GM12801 (cell line): ENCODE measurements around the gene BCR.

Source experiments
- TF ChIP-seq, protein P1 (sequence below): IDR thresholded peaks from one replicate; pipeline ENCODE4 v1.5.1; 2011; ENCODE audit warnings: control low read depth; ENCODE audit not compliant: insufficient read length; ENCODE audit errors: extremely low read depth

The BCR gene

DNA sequence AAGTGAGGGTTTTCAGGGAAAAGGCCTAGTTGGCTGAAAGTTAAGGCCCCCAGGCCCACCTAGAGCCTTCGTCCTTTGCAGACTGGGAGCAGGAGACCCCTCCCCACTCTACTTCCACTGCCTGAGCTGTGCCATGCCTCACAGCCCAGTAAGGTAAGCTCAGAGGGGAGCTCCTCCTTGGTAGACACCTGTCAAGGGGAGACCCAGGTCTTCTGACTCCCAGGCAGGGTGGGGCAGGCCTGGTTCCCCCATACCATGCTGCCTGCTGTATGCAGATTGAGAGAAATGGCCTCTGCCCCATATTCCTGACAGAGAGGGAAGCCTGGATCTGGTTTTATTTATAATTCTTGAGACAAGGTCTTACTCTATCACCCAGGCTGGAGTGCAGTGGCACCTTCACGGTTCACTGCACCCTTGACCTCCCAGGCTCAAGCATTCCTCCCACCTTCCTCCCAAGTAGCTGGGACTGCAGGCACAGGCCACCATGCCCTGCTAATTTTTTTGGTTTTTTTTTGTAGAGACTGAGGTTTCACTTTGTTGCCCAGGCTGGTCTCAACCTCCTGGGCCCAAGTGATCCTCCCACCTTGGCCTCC lies 34.3 kb upstream of the BCR start:
- TF ChIP-seq, protein P1, sequence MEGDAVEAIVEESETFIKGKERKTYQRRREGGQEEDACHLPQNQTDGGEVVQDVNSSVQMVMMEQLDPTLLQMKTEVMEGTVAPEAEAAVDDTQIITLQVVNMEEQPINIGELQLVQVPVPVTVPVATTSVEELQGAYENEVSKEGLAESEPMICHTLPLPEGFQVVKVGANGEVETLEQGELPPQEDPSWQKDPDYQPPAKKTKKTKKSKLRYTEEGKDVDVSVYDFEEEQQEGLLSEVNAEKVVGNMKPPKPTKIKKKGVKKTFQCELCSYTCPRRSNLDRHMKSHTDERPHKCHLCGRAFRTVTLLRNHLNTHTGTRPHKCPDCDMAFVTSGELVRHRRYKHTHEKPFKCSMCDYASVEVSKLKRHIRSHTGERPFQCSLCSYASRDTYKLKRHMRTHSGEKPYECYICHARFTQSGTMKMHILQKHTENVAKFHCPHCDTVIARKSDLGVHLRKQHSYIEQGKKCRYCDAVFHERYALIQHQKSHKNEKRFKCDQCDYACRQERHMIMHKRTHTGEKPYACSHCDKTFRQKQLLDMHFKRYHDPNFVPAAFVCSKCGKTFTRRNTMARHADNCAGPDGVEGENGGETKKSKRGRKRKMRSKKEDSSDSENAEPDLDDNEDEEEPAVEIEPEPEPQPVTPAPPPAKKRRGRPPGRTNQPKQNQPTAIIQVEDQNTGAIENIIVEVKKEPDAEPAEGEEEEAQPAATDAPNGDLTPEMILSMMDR: no peak

- TF ChIP-seq, protein P1: no peak
These were observed 33.7 kb upstream of the BCR start for GRCh38 chr22:23146478-23147205.

DNA sequence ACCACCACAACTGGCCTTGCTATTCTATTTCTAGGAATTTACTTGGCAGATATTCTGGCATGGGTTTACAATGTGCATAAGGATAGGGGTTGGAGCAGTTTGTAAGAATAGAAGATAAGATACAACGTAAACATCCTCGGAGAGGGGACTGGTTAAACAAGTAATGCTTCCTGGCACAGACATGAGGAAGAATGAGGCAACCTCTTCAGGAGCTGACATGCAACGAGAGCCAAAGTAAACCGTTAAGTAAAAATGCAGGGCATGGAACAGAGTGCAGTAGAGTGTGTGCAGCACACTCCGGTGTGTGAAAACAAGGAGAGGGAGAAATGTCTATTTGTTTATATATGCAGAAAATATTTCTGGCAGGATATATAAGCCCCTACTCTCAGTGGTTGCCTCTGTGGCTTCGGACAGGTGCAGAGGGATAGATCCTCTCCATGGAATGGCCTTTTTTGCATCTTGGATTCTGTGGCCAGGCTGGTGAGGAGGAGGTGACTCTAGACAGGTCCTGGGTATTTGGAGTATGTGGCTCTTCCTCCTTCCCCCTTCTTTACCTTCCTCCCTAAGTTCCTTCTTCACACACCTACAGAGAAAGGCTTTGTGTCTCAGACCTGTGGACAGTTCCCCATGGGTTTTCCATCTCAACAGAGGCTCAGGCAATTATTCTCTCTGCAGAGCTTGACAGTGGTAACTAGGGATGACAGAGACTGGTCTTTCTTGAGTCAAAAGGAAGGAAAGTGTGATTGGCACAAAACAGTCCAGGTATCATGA lies 32.5 kb upstream of the BCR start:
- TF ChIP-seq, protein P1: no peak

DNA sequence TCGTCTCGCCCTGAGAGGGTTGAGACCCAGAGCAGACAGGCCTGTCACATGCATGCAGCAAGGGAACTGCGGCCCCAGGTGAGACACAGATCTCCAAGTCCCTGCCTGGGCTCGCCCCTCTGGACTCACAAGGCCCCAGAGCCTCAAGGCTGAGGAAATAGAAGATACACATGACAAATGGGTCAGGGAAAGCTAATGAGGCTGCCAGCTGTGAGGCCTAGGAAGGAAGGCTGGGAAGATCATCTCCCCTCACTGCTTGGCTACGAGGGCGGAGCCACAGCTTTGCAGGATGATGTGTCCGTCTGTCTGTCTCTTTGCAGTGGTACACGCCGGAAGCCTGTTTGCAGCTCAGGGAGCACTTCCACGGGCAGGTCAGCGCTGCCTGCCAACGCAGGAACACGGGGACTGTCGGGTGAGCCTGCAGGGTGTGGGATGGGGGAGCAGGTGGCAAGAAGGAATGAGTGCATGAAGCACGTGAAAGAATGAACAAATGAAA lies 30.5 kb upstream of the BCR start:
- TF ChIP-seq, protein P1: no peak

DNA sequence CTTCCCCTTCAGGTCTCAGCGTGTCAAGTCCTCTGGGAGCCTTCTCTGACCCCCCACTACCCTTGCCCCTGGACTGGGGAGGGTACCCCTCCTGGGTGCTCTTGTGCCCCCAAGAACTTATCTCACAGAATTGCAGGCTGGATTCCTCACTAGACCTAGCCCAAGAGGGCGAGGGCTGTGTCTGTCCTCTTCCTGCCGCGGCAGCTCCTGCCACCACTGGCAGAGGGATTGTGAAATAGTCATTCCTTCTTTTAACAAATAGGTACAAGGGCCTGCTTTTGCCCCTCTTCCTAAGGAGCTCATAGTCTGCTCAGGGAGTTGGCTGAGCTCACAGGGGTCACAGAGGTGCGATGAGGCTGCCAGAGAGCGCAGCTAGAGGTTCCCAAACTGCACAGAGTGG lies 29.5 kb upstream of the BCR start:
- TF ChIP-seq, protein P1: no peak

DNA sequence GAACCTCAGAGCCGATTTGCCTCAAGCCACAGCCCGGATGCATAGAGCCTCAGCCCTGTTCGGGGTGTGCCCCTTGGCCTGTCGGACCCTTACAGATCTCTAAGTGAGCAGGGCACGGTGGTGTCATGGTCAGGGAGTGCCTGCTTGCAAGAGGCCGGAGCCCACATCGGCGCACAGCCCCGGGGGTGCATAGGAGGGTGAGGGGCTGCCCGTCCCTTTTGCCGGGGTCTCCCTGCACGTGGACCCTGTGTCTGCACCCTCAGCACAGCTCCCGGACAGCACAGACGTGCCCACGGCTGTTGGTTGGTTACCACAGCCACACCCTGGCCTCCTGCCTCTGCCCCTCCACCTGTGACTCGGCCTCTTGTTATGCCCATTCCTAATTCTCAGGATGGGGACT lies 28.5 kb upstream of the BCR start:
- TF ChIP-seq, protein P1: no peak
